NT2/D1 (cell line): ENCODE measurements around the gene VIPR1.

ENCODE experiments used
- DNase-seq: peaks from one replicate; pipeline ENCODE4 v3.0.0-alpha.2; 2011; ENCODE audit warnings: low read depth, low spot score
- H3K27me3 ChIP-seq: 2 replicates; pipeline ENCODE4 v1.6.0; 2011; ENCODE audit warnings: mild to moderate bottlenecking; ENCODE audit not compliant: insufficient read length, insufficient read depth
- H3K36me3 ChIP-seq: 2 replicates; pipeline ENCODE4 v1.6.1; 2011; ENCODE audit warnings: mild to moderate bottlenecking, low read length, mixed read lengths; ENCODE audit not compliant: insufficient read depth, insufficient read length
- H3K4me1 ChIP-seq: 2 replicates; pipeline ENCODE4 v1.5.1; 2011; ENCODE audit not compliant: insufficient read depth, insufficient read length
- H3K4me3 ChIP-seq: 2 replicates; pipeline ENCODE4 v1.5.1; 2011; ENCODE audit warnings: low read depth; ENCODE audit not compliant: insufficient read length
- H3K9ac ChIP-seq: 2 replicates; pipeline ENCODE4 v1.6.0; 2011; ENCODE audit warnings: low read depth; ENCODE audit not compliant: insufficient read length
- H3K9me3 ChIP-seq: 2 replicates; pipeline ENCODE4 v1.5.1; 2011; ENCODE audit warnings: mild to moderate bottlenecking, low read length; ENCODE audit not compliant: insufficient read depth
- SUZ12 ChIP-seq: IDR thresholded peaks from 2 replicates; pipeline ENCODE4 v1.6.1; 2011; ENCODE audit not compliant: insufficient read length, insufficient read depth; ENCODE audit errors: extremely low read depth
- YY1 ChIP-seq: IDR thresholded peaks from 2 replicates; pipeline ENCODE4 v1.6.1; 2011; ENCODE audit not compliant: insufficient read length, insufficient read depth
- ZNF274 ChIP-seq: IDR thresholded peaks from 2 replicates; pipeline ENCODE4 v1.6.1; 2011; ENCODE audit warnings: mild to moderate bottlenecking, low read depth, low read length

Gene VIPR1, protein sequence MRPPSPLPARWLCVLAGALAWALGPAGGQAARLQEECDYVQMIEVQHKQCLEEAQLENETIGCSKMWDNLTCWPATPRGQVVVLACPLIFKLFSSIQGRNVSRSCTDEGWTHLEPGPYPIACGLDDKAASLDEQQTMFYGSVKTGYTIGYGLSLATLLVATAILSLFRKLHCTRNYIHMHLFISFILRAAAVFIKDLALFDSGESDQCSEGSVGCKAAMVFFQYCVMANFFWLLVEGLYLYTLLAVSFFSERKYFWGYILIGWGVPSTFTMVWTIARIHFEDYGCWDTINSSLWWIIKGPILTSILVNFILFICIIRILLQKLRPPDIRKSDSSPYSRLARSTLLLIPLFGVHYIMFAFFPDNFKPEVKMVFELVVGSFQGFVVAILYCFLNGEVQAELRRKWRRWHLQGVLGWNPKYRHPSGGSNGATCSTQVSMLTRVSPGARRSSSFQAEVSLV

DNA sequence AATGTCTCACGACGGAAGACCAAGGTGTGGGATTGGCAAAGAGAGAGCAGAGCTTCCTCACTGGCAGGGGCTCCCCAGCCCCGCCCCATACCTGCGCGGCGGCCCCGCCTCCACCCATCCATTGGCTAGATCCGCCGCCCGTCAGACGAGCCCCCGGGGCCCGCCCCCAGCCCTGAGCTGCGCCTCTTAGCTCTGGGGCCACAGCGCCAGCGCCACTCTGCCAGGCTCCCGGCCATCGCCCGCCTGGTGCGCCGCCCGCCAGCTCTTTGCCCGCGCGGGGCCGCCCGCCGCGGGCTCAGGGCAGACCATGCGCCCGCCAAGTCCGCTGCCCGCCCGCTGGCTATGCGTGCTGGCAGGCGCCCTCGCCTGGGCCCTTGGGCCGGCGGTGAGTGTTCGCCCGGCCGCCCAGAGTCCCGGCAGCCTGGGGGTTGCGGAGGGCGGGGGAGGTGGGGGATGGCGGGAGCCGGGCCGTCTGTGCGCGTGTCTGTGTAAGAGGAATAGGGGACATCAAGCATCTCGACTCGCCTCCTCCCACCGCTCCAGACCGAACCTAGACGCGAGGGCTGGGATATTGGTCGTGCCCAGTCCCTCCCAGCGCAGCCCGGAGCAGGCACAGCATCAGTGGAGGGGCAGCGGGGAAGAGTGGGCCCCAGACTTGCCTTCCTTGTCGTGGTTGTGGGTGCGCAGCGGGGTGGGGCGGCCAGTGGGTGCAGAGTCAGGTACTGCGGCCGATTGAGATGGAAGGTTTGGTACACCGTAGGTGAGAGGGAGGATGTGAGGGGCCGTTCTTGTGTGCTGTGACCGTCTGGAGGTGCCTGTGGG is at the start of gene VIPR1:
VIPR1 (plus strand) TSS at position 215 of the 822 bp plus-strand sequence; CDS start at position 308, 93 bp downstream.
- TF ChIP-seq ZNF274 (no peak), YY1 (no peak), SUZ12 (no peak)
- Histone ChIP-seq H3K9me3 (no peaks in the 10 kb centered on the region), H3K9ac (peak within 1 kb of the TSS; percentile 76), H3K4me3 (peak within 1 kb of the TSS; percentile 44), H3K36me3 (no peaks in the 10 kb centered on the region), H3K27me3 (peaks cover 52% of the 10 kb centered on the region), H3K4me1 (peaks cover 15% of the 10 kb centered on the region)
- peak; percentile 81 for DNase-seq

DNA sequence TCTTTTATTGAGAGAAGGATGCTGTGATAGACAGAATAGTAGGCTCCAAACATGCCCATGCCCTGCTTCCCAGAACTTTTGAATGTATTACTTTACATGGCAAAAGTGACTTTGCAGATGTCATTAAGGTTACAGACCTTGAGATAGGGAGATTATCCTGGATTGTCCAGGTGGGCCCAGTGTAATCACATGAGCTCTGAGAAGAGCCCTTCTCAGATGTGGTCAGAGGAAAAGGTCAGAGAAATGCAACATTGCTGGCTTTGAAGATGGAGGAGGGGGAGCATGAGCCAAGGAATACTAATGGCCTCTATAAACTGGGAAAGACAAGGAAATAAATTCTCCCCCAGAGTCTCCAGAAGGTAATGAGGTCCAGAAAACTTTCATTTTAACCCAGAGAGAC is 46.2 kb upstream of the VIPR1 start:
- H3K9ac ChIP-seq, result no peak overlapping the region
- no peaks in the 10 kb centered on the region for H3K9me3 ChIP-seq
- TF ChIP-seq SUZ12 (no peak), YY1 (no peak), ZNF274 (no peak)

DNA sequence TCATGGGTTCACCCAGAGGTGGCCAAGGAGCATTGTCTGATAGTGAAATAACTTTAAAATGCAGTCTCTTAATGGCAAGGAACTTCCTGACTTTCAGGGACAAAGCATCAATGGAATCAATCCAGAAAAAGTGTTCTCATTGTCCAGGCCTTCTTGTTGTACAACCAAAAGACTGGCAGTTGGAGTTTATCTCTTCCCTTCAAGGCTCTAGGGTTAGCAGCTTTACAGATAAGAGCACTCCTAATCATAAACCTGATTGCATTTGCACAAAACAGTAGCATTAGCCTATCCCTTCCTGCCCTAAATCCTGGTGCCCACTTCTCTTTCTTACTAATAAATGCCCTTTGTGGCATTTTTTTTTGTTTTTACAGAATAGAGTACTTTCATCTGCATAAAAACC is 43.3 kb upstream of the VIPR1 start:
- no peak for DNase-seq
- H3K36me3 ChIP-seq, result no peaks in the 10 kb centered on the region
- no peak overlapping the region for H3K4me3 ChIP-seq
- TF ChIP-seq ZNF274 (no peak), YY1 (no peak), SUZ12 (no peak)
- H3K9me3 ChIP-seq, result no peaks in the 10 kb centered on the region
- no peak overlapping the region for H3K9ac ChIP-seq
- H3K27me3 ChIP-seq, result no peaks in the 10 kb centered on the region
- H3K4me1 ChIP-seq, result no peaks in the 10 kb centered on the region

More for the DNA sequence above, 46.2 kb upstream of the VIPR1 start:
- DNase-seq, result no peak
- H3K4me3 ChIP-seq, result no peak overlapping the region
- peaks cover 4% of the 10 kb centered on the region for H3K4me1 ChIP-seq
- H3K36me3 ChIP-seq, result no peaks in the 10 kb centered on the region
- no peaks in the 10 kb centered on the region for H3K27me3 ChIP-seq

DNA sequence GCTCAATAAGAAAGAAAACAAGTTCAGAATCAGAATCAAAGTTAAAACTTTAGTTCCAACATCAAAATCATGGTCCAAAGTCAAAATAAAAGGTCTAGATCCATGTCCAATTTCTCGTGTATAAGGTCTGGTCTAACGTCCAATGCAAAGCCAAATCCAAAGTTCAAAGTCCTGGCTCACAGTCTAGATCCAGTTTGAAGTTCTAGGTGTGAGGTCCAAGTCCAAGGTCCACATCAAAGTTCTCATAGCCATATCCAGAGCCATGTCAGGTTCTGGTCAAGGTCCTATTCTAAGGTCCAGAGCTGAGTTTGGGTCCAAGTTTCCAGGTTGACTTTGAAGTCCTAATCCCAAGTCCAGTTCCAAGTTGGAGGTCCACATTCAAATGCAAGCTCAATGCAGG is 40.7 kb upstream of the VIPR1 start:
- Histone ChIP-seq H3K4me1 (no peaks in the 10 kb centered on the region), H3K36me3 (no peaks in the 10 kb centered on the region), H3K4me3 (no peak overlapping the region), H3K9ac (no peak overlapping the region), H3K27me3 (no peaks in the 10 kb centered on the region), H3K9me3 (no peaks in the 10 kb centered on the region)
- TF ChIP-seq ZNF274, result no peak
- no peak for TF ChIP-seq YY1
- no peak for TF ChIP-seq SUZ12
- no peak for DNase-seq

DNA sequence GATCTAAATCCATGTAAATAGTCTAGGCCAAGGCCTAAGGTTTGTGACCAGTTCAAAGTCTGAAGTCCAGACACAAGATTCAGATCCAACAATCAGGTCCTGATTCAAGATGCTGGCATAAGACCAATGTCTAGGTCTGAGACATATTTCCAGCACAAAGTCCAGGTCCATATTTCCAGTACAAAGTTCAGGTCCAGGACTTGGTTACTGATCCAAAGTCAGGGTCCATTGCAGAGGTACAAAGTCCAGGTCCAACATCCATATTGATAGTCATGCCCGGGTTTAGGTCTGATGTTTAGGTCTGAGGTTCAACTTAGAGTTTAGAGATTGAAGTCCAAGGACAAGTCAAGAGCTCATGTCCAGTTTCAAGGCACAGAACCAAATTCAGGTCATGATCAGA is 39.4 kb upstream of the VIPR1 start:
- H3K36me3 ChIP-seq, result no peaks in the 10 kb centered on the region
- H3K4me3 ChIP-seq, result no peak overlapping the region
- no peaks in the 10 kb centered on the region for H3K27me3 ChIP-seq
- TF ChIP-seq ZNF274, result no peak
- TF ChIP-seq YY1, result no peak
- TF ChIP-seq SUZ12, result no peak
- no peak for DNase-seq
- H3K9me3 ChIP-seq, result no peaks in the 10 kb centered on the region
- no peaks in the 10 kb centered on the region for H3K4me1 ChIP-seq
- no peak overlapping the region for H3K9ac ChIP-seq

DNA sequence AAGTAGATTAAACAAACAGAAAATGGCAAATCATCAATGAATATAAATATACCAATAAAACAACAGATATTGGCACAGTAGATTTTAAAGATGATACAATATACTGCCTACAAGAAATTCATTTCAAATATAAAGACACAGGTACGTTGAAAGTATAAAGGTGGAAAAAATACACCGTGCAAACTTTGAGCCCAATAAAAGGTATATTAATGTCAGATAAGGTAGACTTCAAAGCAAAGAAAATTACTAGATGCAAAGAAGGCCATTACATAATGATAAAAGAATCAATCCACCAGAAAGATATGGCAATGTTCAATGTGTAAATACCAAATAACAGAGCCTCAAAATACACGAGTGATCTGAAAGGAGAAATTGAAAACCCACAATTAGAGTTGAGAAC is 34.3 kb upstream of the VIPR1 start:
- TF ChIP-seq SUZ12 (no peak), ZNF274 (no peak), YY1 (no peak)
- Histone ChIP-seq H3K36me3 (no peaks in the 10 kb centered on the region), H3K9ac (no peak overlapping the region)

DNA sequence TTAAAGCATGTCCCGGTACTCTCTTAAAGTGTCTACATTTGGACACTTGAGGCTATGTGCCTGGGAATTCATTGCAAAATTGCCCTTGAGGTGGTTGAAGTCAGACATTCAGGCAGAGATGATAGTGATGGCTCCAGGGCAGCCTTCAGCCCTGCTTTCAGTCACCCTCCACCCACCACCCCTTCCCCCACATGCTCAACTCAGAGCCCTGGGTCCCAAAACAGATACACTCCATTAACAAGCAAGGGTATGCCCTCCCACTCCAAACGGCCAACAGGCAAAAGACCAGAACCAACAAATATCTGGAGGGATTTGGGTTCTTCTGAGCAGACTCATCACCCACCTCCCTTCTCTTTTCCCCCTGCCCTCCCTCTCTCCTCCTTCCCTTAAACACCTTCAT is 29.9 kb upstream of the VIPR1 start:
- no peaks in the 10 kb centered on the region for H3K36me3 ChIP-seq
- TF ChIP-seq ZNF274 (no peak), SUZ12 (no peak), YY1 (no peak)
- no peak overlapping the region for H3K4me3 ChIP-seq
- DNase-seq, result no peak
- peaks cover 11% of the 10 kb centered on the region for H3K4me1 ChIP-seq
- H3K9me3 ChIP-seq, result no peaks in the 10 kb centered on the region
- H3K27me3 ChIP-seq, result no peaks in the 10 kb centered on the region
- H3K9ac ChIP-seq, result no peak overlapping the region

More for the DNA sequence above, 34.3 kb upstream of the VIPR1 start:
- H3K9me3 ChIP-seq, result no peaks in the 10 kb centered on the region
- no peaks in the 10 kb centered on the region for H3K4me1 ChIP-seq
- no peak overlapping the region for H3K4me3 ChIP-seq
- no peak for DNase-seq
- H3K27me3 ChIP-seq, result no peaks in the 10 kb centered on the region
